Peyer's patch (tissue), 4 donors: ENCODE data around the gene RELN.

Experiments used
- CTCF ChIP-seq, 6 experiments: fragments of 450-650 bp in 4 of 6; fragments of 200-600 bp in 2 of 6; sonication (generic) in 1 of 6; IDR thresholded peaks; one replicate each; pipeline ENCODE4 v1.5.1; 2017 to 2019; ENCODE audit warnings: antibody characterized with exemption in 6 of 6, mild to moderate bottlenecking in 3 of 6, moderate library complexity in 1 of 6
- POLR2A ChIP-seq, 2 donors: fragments of 450-650 bp; IDR thresholded peaks; one replicate each; pipeline ENCODE4 v1.5.1; 2017; ENCODE audit warnings: antibody characterized with exemption in 2 of 2, mild to moderate bottlenecking in 2 of 2, moderate library complexity in 2 of 2

GRCh38 chr7:103889451-103889850, 100.0 kb downstream of the RELN start:
- TF ChIP-seq CTCF (IDR thresholded peaks at IDR 0.05) (no peak), POLR2A (IDR thresholded peaks at IDR 0.05) (no peak)
